ENCODE data around the gene INCA1.
A peak's percentile ranks its signal among the peaks of the same experiment; 100 is the strongest.

Gene INCA1

GRCh38 chr17:4947411-4948165 is 49.7 kb downstream of the INCA1 start:
- peak; percentile 45 for DNase-seq

GRCh38 chr17:4947010-4947410 is 50.3 kb downstream of the INCA1 start:
- no peak for DNase-seq

- DNase-seq = no peak
Measured at GRCh38 chr17:4946312-4946976, 50.9 kb downstream of the INCA1 start.

GRCh38 chr17:4945944-4946280 is 51.4 kb downstream of the INCA1 start:
- DNase-seq = no peak

GRCh38 chr17:4945176-4945943 is 52.0 kb downstream of the INCA1 start:
- no peak for DNase-seq

GRCh38 chr17:4944554-4945175 is 52.7 kb downstream of the INCA1 start:
- no peak for DNase-seq

- DNase-seq = no peak
Measured at GRCh38 chr17:4944163-4944553, 53.2 kb downstream of the INCA1 start.

- no peak for DNase-seq
Measured at GRCh38 chr17:4942760-4943508, 54.4 kb downstream of the INCA1 start.

- no peak for DNase-seq
Measured at GRCh38 chr17:4941319-4941610, 56.1 kb downstream of the INCA1 start.

GRCh38 chr17:4940555-4941318 is 56.6 kb downstream of the INCA1 start:
- no peak for DNase-seq

GRCh38 chr17:4939796-4940554 is 57.3 kb downstream of the INCA1 start, which contains the start of the genes RNF167 and SLC25A11:
RNF167 (plus strand) TSS chr17:4940268; CDS start chr17:4940910, 642 bp downstream.
SLC25A11 (minus strand) TSS chr17:4940046; CDS start chr17:4939910, 136 bp downstream.
- peak; percentile 100 for DNase-seq

- no peak for DNase-seq
Measured at GRCh38 chr17:4939546-4939795, 57.9 kb downstream of the INCA1 start.

GRCh38 chr17:4938688-4939545 is 58.4 kb downstream of the INCA1 start:
- DNase-seq = no peak

Data from NCI-H1105 treated with DMSO at 0.1 percent for 48 hours (cell line).